ENCODE results near the gene VSIG1.

The VSIG1 gene

DNA sequence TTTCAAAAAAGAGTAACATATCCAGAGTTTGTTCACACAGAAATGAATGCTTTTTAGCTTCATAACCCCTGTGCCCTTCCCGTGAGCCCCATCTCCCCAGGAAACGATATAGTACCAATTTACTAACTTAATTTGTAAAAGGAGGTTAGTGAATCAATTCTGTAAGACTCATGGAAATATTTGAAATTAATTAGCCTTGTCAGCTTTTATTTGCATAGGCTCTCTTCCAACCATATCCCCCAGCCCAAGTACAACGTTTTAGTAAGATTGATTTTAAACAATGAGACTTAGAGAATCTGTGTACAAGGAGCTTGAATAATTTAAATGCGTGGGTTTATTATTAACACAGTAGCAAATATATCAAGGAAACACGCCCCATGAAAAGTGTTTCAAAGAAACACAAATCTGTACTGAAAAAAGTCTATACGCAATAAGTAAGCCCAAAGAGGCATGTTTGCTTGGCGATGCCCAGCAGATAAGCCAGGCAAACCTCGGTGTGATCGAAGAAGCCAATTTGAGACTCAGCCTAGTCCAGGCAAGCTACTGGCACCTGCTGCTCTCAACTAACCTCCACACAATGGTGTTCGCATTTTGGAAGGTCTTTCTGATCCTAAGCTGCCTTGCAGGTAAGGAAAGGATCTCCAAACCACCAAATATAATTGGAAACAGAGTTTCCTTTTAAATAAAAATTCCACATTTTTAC, at the start of gene VSIG1:
TSS of gene VSIG1 (plus strand) at position 512 of the 703 bp plus-strand sequence. CDS start at position 578, 66 bp downstream.
- no peak for DNase-seq (ENCODE audit: extremely low read depth in 1 of 2, low read depth in 1 of 2)

DNA sequence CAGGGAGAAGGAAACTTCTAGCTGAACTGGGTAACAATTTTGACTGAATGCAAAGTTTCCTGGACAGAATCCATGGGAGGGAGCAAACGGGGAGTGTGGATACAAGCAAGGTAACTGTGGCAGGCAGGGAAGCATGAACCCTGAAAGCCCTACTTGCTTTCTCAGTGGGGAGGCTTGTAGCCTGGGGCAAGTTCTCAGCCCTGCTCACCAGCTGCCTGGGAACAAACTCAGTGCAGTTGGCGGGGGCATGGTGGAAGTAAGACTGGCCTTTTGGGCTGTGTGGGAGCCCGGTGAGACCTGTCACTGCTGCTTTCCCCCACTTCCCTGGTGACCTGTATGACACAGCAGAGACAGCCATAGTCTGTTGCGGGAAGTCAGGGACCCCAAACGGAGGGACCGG, 48.7 kb upstream of the VSIG1 start:
- DNase-seq (ENCODE audit: extremely low read depth in 1 of 2, low read depth in 1 of 2) = no peak

DNA sequence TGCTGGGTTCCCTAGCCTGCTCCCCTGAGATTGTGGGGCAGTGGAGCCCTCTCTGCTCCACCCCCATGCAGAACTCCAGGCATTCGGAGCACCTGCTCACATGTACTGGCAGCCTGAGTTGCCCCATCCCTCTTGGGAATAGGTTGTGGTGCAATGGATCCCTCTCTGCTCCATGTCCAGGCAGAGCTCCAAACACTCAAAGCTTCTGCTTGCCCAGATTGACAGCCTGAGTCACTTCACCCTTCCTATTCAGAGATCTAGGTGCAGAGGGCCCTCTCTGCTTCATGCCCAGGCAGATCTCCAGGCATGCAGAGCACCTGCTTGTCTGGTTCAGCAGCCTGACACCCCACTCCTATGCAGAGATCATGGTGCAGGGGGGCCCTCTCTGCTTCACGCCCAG, 44.1 kb upstream of the VSIG1 start:
- no peak for DNase-seq (ENCODE audit: extremely low read depth in 1 of 2, low read depth in 1 of 2)

DNA sequence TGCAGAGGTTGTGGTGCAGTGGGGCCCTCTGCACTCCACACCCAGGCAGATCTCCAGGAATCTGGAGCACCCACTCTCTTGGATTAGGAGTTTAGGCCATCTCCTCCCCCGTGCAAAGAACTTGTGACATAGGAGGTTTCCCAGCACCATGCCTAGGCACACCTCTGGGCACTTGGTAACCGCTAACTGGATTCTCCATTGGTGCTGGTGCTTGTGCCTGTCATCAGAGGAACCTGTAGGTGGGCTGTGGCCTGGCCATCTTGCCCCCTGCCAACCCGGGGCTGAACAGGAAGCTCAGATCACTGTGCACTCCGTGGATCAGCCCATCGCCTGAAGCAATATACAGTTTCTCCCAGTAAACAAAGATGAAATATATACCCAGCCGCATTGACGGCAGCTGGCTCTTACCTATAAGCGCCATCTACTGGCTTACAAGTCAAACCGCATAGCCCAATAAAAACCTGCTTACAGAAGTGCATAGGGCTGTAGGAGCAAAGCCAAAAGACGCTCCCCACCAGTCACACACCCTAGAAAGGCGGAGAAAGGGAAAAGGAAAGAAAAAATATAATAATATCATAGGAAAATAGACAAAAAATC, 43.5 kb upstream of the VSIG1 start:
- no peak for DNase-seq (ENCODE audit: extremely low read depth in 1 of 2, low read depth in 1 of 2)

DNA sequence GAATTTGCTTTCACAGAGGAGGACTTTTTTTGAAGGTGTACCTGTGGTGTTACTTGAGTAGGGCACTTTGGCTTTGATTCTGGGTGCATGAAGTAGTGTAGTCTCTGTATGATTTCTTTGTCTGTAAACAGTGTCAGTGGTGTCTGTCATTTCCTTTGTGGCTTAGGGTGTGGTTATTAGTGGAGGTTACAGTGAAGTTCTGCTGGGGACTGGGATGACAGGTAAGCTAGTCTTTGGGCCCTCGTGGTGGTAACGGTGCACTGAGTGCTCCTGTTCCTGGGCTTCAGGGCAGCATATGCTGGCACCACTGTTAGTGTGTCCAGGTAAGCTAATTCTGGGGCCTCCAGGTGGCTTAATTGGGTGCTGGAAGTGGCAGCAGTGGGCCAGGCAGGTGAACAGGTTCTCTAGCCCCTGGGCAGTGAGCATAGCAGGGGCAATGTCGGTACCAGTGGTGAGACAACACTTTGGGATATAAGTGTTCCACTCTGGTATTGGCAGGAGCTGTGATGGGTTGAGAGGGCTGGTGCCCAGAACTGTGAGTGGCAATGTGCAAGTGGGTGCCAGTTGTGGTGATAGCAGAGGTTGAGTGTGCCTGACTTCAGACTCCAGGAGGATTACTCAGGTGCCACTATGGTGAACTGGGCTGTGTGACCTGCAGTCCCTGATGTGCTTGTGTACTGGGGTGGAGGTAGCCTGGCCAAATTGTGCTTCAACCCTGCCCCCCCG, 26.0 kb upstream of the VSIG1 start:
- no peak for DNase-seq (ENCODE audit: extremely low read depth in 1 of 2, low read depth in 1 of 2)

DNA sequence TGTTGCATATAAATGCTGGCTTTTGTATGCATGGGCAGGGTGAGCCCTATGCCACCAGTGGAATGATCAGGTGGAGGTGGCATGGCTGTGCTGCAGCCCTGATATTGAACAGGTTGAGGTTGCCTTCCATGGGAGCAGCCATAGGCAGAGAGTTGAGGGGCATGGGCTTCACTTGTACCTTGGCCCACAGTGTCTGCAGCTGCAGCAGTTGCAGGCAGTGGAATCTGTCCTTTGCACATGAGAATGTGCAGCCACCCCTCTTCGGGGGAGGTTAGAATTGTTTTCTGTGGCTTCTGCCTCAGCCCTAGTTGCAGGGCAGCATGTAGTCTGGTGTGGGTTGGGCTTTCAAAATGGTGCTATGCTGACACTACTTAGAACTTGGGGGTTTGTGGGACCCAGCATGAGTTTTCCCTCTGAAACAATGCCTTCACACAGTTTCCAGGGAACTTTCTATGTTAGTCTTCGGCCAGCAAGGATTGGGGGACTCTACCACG, 25.4 kb upstream of the VSIG1 start:
- DNase-seq (ENCODE audit: extremely low read depth in 1 of 2, low read depth in 1 of 2) = no peak

DNA sequence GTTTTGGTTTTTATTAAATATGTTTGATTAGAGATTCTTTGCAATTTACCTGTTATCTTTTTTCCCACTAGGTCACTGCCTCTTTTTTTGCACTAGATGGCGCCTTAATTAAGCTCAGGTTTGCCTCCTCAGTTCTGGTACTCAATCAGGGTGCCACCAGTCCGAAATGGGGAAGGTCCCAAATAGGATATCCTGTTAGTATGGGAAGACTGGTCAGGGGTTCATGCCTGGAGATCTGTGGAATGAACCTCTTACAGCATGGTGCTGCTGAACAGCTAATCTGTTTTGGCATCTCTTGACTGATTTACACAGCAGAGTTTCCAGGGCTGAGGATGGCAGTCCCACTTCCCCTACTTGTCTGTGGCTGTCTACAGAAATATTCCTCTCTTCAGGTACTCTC, 24.2 kb upstream of the VSIG1 start:
- no peak for DNase-seq (ENCODE audit: extremely low read depth in 1 of 2, low read depth in 1 of 2)

DNA sequence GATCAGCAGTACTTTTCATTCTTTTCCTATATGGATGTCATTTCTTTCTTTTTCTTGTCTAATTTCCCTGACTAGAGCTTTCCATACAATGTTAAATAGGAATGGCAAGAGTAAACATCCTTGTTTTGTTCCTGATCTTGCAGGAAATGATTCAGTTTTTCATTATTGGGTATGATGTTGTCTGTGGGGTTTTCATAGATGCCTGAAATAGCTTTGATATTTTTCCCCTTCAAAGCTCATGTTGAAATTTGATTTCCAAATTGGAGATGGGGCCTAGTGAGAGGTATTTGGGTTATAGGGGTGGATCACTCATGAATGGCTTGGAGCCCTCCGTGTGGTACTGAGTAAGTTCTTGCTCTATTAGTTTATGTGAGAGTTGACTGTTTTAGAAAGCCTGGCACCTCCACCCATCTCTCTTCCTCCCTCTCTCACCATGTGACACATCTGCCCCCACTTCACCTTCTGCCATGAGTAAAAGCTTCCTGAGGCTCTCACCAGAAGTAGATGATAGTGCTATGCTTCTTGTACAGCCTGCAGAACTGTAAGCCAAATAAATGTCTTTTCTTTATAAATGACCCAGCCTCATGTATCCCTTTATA, 22.3 kb upstream of the VSIG1 start:
- no peak for DNase-seq (ENCODE audit: extremely low read depth in 1 of 2, low read depth in 1 of 2)

DNA sequence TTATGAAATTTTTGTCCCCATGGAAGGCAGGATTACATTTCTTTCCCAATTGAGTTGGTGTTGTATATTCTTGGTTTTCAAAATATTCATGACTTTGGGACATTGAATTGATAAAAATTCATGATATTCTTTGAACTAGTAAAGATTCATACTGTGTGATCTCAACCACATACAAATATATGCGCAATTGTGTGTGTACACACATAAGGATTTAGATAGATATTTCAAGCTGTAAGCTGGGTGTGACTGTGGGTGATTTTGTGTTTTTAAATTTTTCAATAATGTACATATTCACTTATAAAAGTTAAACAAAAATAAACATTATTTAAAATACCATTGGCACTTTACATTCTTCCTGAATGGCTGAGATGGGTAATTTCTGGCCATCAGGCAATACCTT, 19.5 kb upstream of the VSIG1 start:
- DNase-seq (ENCODE audit: extremely low read depth in 1 of 2, low read depth in 1 of 2) = no peak

DNA sequence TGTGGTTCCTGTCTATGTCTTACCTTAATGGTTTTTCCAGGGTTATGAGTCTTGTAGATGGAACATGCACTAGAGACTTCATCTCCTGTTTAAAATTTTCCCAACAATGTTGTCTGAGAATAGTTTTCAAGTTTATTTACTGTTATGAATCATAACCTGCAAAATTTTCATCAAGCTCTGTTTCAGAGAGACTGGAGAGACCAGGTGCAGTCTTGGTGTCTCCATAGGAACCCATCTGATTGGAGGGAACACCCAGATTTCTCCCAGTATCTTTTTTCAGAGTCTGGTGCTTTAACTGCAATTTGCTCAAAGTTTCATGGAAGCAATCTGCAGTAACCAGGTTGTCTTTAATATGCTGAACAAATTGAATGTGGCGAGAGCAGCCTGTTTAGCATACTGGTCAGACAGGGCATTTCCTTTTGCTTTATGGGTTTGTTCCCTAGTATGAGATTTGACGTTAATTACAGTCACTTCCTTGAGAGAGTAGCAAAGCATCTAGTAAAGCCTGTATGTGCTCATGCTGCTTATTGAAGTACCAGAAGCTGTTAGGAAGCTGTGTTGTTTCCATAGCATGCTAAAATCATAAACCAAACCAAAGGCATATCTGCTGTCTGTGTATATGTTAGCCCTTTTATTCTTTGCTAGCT, 18.8 kb upstream of the VSIG1 start:
- no peak for DNase-seq (ENCODE audit: extremely low read depth in 1 of 2, low read depth in 1 of 2)

DNA sequence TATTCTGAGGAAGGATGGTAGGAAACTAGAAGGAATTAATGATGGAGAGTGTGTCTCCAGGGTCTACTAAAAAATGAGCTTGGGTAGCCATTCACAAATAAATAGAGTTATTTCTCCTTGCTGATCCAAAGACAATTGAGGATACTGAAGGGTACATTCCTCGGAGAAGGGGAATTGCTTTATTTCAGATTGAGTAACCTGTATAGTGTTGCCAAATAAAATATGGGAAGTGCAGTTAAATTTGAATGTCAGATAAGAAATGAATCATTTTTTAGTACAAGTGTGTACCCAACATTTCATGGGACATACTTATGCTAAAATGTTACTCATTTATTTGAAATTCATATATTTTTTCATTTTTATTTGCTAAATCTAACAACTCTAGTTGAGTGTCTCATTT, 16.0 kb upstream of the VSIG1 start:
- no peak for DNase-seq (ENCODE audit: extremely low read depth in 1 of 2, low read depth in 1 of 2)

DNA sequence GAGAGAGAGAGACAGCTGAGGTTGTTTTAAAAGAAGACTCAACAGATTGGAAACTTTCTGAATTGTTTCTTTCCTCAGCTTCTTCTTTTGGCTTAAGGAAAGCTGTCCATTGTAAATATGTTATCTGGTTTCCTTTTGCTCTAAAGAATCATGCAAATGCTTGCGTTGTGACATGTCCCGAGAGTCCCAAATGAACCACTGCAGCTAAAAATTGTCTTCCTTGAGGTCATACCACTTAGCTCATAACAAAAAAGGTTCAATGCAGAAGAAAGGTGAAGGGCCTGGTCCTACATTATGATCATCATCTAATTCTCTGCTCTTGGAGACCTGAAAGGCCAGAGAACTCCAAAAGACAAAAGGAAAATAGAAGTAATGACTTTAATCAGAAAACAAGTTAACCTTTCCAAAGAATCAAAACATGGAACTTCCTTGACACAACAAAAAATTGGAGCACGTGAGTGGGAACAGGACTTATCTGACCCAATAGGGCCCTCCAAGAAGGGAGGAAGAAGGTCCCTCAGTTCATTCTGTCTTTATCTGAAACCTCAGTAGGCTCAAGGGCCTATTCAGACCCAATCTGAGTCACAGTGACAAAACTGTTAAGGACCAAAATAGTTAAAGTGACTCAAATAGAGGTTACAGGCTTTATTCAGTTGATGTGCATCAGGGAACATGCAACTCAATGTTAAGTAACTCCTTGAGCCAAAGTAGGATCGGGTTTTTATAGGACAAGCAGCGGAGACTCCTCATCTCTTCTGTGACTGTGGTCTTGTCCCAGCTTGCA, 14.7 kb upstream of the VSIG1 start:
- DNase-seq (ENCODE audit: extremely low read depth in 1 of 2, low read depth in 1 of 2) = no peak

DNA sequence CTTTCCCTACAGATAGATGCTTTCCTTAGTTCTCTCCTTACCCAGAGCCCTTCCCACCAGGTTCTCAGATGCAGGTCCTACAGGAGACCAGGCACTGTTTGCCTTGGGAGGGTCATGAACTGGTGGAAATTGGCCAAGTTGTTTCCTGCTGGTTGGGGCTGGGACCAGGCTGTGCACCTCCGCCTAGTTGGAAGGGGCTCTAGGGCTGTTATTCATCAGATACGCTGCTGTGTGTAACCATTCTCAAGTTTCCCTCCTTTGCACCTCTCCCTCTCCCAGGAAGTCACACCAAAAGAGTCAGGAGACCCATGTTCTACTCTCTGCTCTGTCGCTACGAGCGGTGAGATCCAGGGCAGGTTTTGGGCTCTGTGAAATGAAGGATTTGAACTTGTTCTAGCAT, 11.9 kb upstream of the VSIG1 start:
- no peak for DNase-seq (ENCODE audit: extremely low read depth in 1 of 2, low read depth in 1 of 2)

DNA sequence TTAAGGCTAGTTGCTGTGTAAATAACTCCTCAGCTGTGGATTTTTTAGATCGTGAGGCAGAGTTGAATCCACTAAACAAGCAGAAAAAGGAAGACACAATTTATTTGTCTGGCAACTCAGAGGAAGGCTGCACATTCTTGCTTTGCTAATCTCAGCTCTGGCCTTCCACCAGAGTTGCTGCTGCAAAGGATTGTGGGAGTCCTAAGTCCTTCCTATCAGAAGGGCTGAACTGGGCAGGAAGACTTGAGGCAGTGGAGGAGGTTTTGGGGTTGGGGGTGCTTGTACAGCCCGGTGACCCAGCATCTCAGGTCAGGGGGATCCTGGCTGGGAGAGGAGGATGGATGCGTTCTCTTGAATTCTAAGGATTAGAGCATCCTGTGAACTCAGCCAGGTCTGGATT, 11.0 kb upstream of the VSIG1 start:
- DNase-seq (ENCODE audit: extremely low read depth in 1 of 2, low read depth in 1 of 2) = no peak

DNA sequence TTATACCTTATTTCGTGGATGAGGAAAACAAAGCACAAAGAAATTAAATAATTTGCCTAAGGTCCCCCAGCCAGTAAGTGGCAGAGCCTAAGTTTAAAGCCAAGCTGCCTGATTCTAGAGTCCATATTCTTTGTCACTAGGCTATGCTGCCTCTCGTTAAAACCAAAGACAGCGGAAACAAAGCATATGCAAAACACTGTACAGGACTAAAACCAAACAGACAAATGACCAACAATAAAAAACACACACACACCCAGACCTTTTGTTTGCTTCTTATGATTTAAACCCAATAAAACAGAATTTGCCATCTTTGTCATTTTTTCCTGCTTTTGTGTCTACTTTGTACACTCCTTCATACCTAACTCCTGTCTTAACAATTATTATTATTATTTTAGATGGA, 10.1 kb upstream of the VSIG1 start:
- no peak for DNase-seq (ENCODE audit: extremely low read depth in 1 of 2, low read depth in 1 of 2)

DNA sequence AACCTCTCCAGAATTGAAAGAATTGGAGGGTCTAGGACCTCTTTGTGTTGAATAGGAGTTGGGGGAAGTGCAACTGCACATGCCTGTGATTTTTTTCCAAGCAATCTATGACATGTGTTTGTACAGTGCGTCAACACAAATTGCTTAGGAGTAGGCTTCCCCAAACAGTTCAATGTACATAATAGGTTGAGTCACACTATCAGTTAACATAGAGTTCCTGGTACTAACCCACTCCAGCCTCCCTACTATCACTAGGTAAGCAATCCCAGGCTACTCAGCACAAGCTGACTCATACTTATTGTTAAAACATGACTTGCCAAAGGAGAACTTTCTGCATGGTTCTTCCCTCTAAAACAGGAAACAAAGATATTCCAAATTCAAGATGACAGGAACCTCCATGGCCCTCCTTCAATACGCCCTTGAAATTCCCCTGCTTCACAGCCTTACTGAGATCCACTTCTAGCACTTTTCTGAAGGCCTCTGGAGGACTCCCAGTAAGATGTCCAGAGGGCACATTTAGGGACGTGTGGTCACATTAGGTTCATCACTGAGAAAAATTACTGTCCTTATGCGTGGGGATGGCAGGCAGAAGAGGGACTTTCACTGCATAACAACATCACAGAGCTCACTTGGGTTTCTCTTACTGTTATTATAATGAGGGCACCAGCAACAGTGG, 8.4 kb upstream of the VSIG1 start:
- DNase-seq (ENCODE audit: extremely low read depth in 1 of 2, low read depth in 1 of 2) = no peak

DNA sequence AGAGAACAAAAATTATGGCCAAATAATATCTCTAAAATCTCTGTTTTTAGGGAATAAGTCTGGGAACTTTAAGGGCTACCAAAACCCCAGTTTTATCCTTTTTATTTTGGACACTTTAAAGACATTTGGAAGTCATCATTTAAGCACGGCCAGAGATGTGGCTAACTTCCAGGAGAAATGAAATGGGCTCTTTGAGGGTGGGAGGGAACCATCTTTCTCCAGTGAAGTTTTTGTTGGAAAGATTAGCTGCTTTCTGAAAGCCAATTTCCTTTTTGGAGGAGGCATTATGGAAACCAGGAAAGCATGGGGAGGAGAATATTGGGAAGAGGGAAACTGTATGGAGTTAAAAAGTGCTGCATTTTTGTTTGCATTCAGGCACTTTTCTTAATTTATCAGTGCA, 4.8 kb downstream of the VSIG1 start:
- DNase-seq (ENCODE audit: extremely low read depth in 1 of 2, low read depth in 1 of 2) = no peak

DNA sequence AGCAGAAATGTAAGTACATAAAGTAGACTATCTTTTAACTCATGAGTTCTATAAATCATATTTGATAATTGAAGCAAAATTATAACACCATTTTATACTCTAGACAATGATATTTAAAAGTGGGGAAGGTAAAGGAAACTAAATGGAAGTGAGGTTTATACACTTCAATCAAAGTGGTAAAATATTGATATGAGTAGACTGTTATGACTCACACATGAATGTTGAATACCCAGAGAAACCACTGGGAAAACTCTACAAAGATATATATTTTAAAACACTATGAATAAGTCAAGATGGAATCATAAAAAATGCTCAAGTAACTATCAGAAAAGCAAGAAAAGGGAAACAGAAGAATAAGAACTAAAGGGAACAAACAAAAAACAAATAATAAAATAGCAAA, 8.4 kb downstream of the VSIG1 start:
- no peak for DNase-seq (ENCODE audit: extremely low read depth in 1 of 2, low read depth in 1 of 2)

DNA sequence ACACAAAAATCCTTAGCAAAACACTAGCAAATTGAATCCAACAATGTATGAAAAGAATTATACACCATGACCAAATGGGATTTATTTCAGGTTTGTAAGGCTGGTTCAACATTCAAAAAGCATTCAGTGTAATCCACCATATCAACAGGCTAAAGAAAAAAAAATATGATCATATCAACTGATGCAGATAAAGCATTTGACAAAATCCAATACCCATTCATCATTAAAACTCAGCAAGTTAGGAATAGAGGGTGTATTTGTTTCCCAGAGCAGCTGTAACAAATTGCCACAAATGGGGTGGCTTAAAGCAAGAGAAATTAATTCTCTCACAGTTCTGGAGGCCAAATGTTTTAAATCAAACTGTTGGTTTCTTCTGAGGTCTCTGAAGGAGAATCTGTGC, 10.7 kb downstream of the VSIG1 start:
- no peak for DNase-seq (ENCODE audit: extremely low read depth in 1 of 2, low read depth in 1 of 2)

DNA sequence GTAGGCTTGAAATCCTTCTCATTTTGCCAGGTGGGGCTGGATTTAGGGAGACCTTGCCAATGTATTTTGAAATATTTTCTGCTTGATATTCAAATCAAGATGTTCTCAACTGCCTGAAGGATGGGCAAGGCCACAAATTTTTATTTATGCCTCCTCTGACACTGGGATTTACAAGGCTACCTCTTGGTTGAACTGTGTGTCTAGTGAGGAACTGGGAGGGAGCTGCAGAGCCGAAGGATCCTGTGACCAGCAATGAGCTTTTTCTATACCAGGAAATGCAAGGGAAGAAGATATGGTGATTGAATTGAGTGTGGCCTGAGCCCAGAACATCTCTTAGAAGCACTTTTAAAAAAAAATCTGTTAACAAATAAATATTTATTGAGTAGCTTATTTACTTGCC, 14.9 kb downstream of the VSIG1 start:
- DNase-seq (ENCODE audit: extremely low read depth in 1 of 2, low read depth in 1 of 2) = no peak

All from activated CD8-positive, alpha-beta memory T cell treated with anti-CD3 and anti-CD28 coated beads for 1 hour (primary cell).